ENCODE data around the gene ROCK2.
"Not testable (repeated sequence)": the region's sequence is repeated elsewhere in the genome, so short reads cannot be mapped to it uniquely, and the experiment has no call there.

GRCh38 chr2:11262438-11262837 lies 82.0 kb downstream of the ROCK2 start:
- TF ChIP-seq ZNF24 (IDR thresholded peaks at IDR 0.05); CTCF (IDR thresholded peaks at IDR 0.05 in 2 of 3, conservative IDR thresholded peaks at IDR 0.05 in 1 of 3; ENCODE audit: insufficient read depth in 2 of 3, low read depth in 1 of 3, low read length in 3 of 3); TCF7L2 (IDR thresholded peaks at IDR 0.05; ENCODE audit: low read depth, low read length); FOSL1 (tag; conservative IDR thresholded peaks at IDR 0.05); PKNOX1 (IDR thresholded peaks at IDR 0.05); HDAC1 (IDR thresholded peaks at IDR 0.05); CHD4 (IDR thresholded peaks at IDR 0.05; ENCODE audit: insufficient read depth, insufficient replicate concordance, low read depth, low read length, poor library complexity, severe bottlenecking); CBX5 (IDR thresholded peaks at IDR 0.05; ENCODE audit: borderline replicate concordance, low read depth); FOXM1 (IDR thresholded peaks at IDR 0.05; ENCODE audit: low read depth); FOXM1 (CRISPR knock-in tag; IDR thresholded peaks at IDR 0.05; ENCODE audit: low read depth); SP1 (CRISPR knock-in tag; IDR thresholded peaks at IDR 0.05); ZFP1 (CRISPR knock-in tag; IDR thresholded peaks at IDR 0.05); RAD21 (CRISPR knock-in tag; conservative IDR thresholded peaks at IDR 0.05 in 1 of 2, IDR thresholded peaks at IDR 0.05 in 1 of 2); BHLHE40 (IDR thresholded peaks at IDR 0.05; ENCODE audit: low read length); ATF6 (CRISPR knock-in tag; IDR thresholded peaks at IDR 0.05): not testable (repeated sequence)
